Upper lobe of left lung (tissue), 6 donors: Measurements from ENCODE around the gene TENT5A. TPM values are rescaled to one million over a fixed set of nuclear protein-coding genes. Genes with fewer than 3 reads are reported as not detected.

ENCODE experiments used
- ATAC-seq, 2 donors: fragments of 200-7000 bp; cut with Tn5 transposase; one replicate each; pipeline ENCODE4 v1.9.1; 2022; ENCODE audit warnings: mild to moderate bottlenecking in 2 of 2, moderate library complexity in 2 of 2; ENCODE audit not compliant: low FRiP score in 2 of 2
- DNase-seq, 2 donors: peaks; one replicate each; pipeline ENCODE4 v3.0.0-alpha.2; 2019 to 2020
- H3K27ac ChIP-seq, 4 donors: fragments of 200-600 bp; sonication (generic); one replicate each; pipeline ENCODE4 v1.5.1; 2016 to 2019
- H3K27me3 ChIP-seq, 4 donors: fragments of 200-600 bp; sonication (generic); one replicate each; pipeline ENCODE4 v1.5.1; 2017 to 2019
- H3K36me3 ChIP-seq, 4 donors: fragments of 200-600 bp; sonication (generic); one replicate each; pipeline ENCODE4 v1.5.1; 2016 to 2019
- H3K4me1 ChIP-seq, 4 donors: fragments of 200-600 bp; sonication (generic); one replicate each; pipeline ENCODE4 v1.5.1; 2018 to 2019
- H3K4me3 ChIP-seq, 4 donors: fragments of 200-600 bp; sonication (generic); one replicate each; pipeline ENCODE4 v1.5.1; 2017 to 2019; ENCODE audit warnings: mild to moderate bottlenecking in 2 of 4, moderate library complexity in 1 of 4
- H3K9me3 ChIP-seq, 4 donors: fragments of 200-600 bp; sonication (generic); one replicate each; pipeline ENCODE4 v1.5.1; 2018 to 2019
- CTCF ChIP-seq, 6 experiments: fragments of 450-650 bp in 4 of 6; fragments of 200-600 bp in 2 of 6; sonication (generic) in 2 of 6; IDR thresholded peaks; one replicate each; pipeline ENCODE4 v1.5.1; 2016 to 2019; ENCODE audit warnings: antibody characterized with exemption in 6 of 6
- EP300 ChIP-seq, 4 donors: sonication (generic); formaldehyde crosslinking; IDR thresholded peaks; one replicate each; pipeline ENCODE4 v1.5.1; 2017; ENCODE audit warnings: antibody characterized with exemption in 4 of 4, control low read depth in 2 of 4
- POLR2A ChIP-seq, 4 donors: fragments of 450-650 bp; IDR thresholded peaks; one replicate each; pipeline ENCODE4 v1.5.1; 2016 to 2017; ENCODE audit warnings: antibody characterized with exemption in 4 of 4, mild to moderate bottlenecking in 2 of 4
- POLR2AphosphoS5 ChIP-seq, 2 donors: sonication (generic); formaldehyde crosslinking; IDR thresholded peaks; one replicate each; pipeline ENCODE4 v1.5.1; 2017; ENCODE audit warnings: antibody characterized with exemption in 2 of 2
- WGBS, 2 donors: methylation state at CpG; one replicate each; pipeline ENCODE4 v1.1.5; 2017 to 2018; 5-methylcytosine and 5-hydroxymethylcytosine counted together
- total RNA-seq, 6 donors: library from RNA; depleted of rRNA in 4 of 6; stranded (reverse); fragments of >200 nt in 4 of 6; gene quantifications; one replicate each; pipeline versions ENCODE4 v1.1.0 to v1.2.1, GENCODE V29; 2016 to 2021
- donor health status: DM: no; HTN: no; CAD: no; lungs with moderate emphysema.
- donor health status: DM: no; HTN: yes; CAD: no; lungs with severe emphysema.

The TENT5A gene
- total RNA-seq, 6 donors from 2014 or later = 9.5 to 21.9 (median 18.6) TPM

- no peak for ATAC-seq
- 88 to 91% methylated on average over 2 of the region's 2 CpGs for WGBS, 2 donors
- TF ChIP-seq EP300 (IDR thresholded peaks at IDR 0.05) = no peak
- no peak for TF ChIP-seq POLR2AphosphoS5 (IDR thresholded peaks at IDR 0.05)
- no peak for TF ChIP-seq POLR2A (IDR thresholded peaks at IDR 0.05)
- no peak for TF ChIP-seq CTCF (IDR thresholded peaks at IDR 0.05)
These were observed 18.4 kb downstream of the TENT5A start for GRCh38 chr6:81734081-81734480.

GRCh38 chr6:81731814-81732213, 20.7 kb downstream of the TENT5A start:
- ATAC-seq = no peak
- no peak overlapping the region for H3K4me3 ChIP-seq
- 50 to 68% methylated on average over 1 of the region's 1 CpG for WGBS, 2 donors
- no peak overlapping the region for H3K27ac ChIP-seq
- TF ChIP-seq POLR2A (IDR thresholded peaks at IDR 0.05) (no peak), EP300 (IDR thresholded peaks at IDR 0.05) (no peak), POLR2AphosphoS5 (IDR thresholded peaks at IDR 0.05) (no peak), CTCF (IDR thresholded peaks at IDR 0.05) (no peak)
- no peaks in the 10 kb centered on the region for H3K27me3 ChIP-seq
- H3K9me3 ChIP-seq = no peaks in the 10 kb centered on the region
- H3K36me3 ChIP-seq = no peaks in the 10 kb centered on the region
- H3K4me1 ChIP-seq = no peaks in the 10 kb centered on the region
- DNase-seq = no peak

More at GRCh38 chr6:81734081-81734480, 18.4 kb downstream of the TENT5A start:
- Histone ChIP-seq H3K27ac (no peak overlapping the region), H3K4me1 (no peaks in the 10 kb centered on the region), H3K4me3 (no peak overlapping the region), H3K27me3 (no peaks in the 10 kb centered on the region), H3K36me3 (no peaks in the 10 kb centered on the region), H3K9me3 (no peaks in the 10 kb centered on the region)
- no peak for DNase-seq

GRCh38 chr6:81727876-81728517, 24.5 kb downstream of the TENT5A start:
- 83 to 93% methylated on average over 8 of the region's 8 CpGs for WGBS, 2 donors
- H3K4me1 ChIP-seq = no peaks in the 10 kb centered on the region
- no peak overlapping the region for H3K27ac ChIP-seq
- no peak for TF ChIP-seq POLR2AphosphoS5 (IDR thresholded peaks at IDR 0.05)
- no peak for TF ChIP-seq POLR2A (IDR thresholded peaks at IDR 0.05)
- TF ChIP-seq CTCF (IDR thresholded peaks at IDR 0.05) = no peak
- no peak for TF ChIP-seq EP300 (IDR thresholded peaks at IDR 0.05)
- DNase-seq (no peak), ATAC-seq (no peak)
- no peaks in the 10 kb centered on the region for H3K27me3 ChIP-seq
- no peak overlapping the region for H3K4me3 ChIP-seq
- H3K9me3 ChIP-seq = no peaks in the 10 kb centered on the region
- H3K36me3 ChIP-seq = no peaks in the 10 kb centered on the region

GRCh38 chr6:81725127-81725526, 27.4 kb downstream of the TENT5A start:
- ATAC-seq = no peak
- 86 to 88% methylated on average over 2 of the region's 2 CpGs for WGBS, 2 donors

More at GRCh38 chr6:81725127-81725526, 27.4 kb downstream of the TENT5A start:
- Histone ChIP-seq H3K36me3 (no peaks in the 10 kb centered on the region), H3K9me3 (no peaks in the 10 kb centered on the region), H3K4me1 (no peaks in the 10 kb centered on the region), H3K27ac (no peak overlapping the region), H3K4me3 (no peak overlapping the region), H3K27me3 (no peaks in the 10 kb centered on the region)
- TF ChIP-seq POLR2AphosphoS5 (IDR thresholded peaks at IDR 0.05) (no peak), CTCF (IDR thresholded peaks at IDR 0.05) (no peak), POLR2A (IDR thresholded peaks at IDR 0.05) (no peak), EP300 (IDR thresholded peaks at IDR 0.05) (no peak)
- no peak for DNase-seq
